OCI-LY7 (cell line): ENCODE data around the gene LRCH3. TPM values are rescaled to one million over a fixed set of nuclear protein-coding genes. Genes with fewer than 3 reads are reported as not detected.

Source experiments
- BruUV-seq: library from RNA; stranded (reverse); fragments of 400-500 nt; replicated peaks from 2 replicates; lab custom pipeline; 2021; lab: Mats Ljungman, UMichigan
- CTCF ChIA-PET: fragments of 300-600 bp; sonication (Branson Sonifier 250); formaldehyde crosslinking; loops from one replicate; lab custom pipeline; 2022; ENCODE audit warnings: antibody characterized with exemption; ENCODE audit not compliant: unreplicated experiment; lab: Charles Lee
- POLR2A ChIA-PET: fragments of 300-600 bp; sonication (Branson Sonifier 250); formaldehyde crosslinking; loops from one replicate; lab custom pipeline; 2022; ENCODE audit warnings: antibody characterized with exemption; lab: Charles Lee
- DNase-seq: peaks from one replicate; pipeline ENCODE4 v3.0.0-alpha.2; 2015; ENCODE audit warnings: low spot score
- H2AFZ ChIP-seq: fragments of 200-600 bp; sonication (generic), shearing (Covaris generic); 2 replicates; pipeline ENCODE4 v1.6.1; 2014; ENCODE audit warnings: mild to moderate bottlenecking, antibody characterized with exemption, low read length, moderate library complexity
- H3K27ac ChIP-seq: fragments of 200-600 bp; sonication (generic); 2 replicates; pipeline ENCODE4 v1.5.1; 2014; ENCODE audit warnings: mixed run types, low read depth, mild to moderate bottlenecking, moderate library complexity, low read length, inconsistent platforms; ENCODE audit not compliant: poor library complexity, severe bottlenecking
- H3K36me3 ChIP-seq: fragments of 200-600 bp; sonication (generic); 2 replicates; pipeline ENCODE4 v1.6.1; 2014; ENCODE audit warnings: mild to moderate bottlenecking, antibody characterized with exemption, low read length, moderate library complexity, mixed read lengths; ENCODE audit not compliant: insufficient read depth
- H3K4me1 ChIP-seq: fragments of 200-600 bp; sonication (generic); 2 replicates; pipeline ENCODE4 v1.5.1; 2014; ENCODE audit warnings: mild to moderate bottlenecking, low read length; ENCODE audit not compliant: insufficient read depth, poor library complexity, severe bottlenecking
- H3K4me2 ChIP-seq: fragments of 200-600 bp; sonication (generic); 2 replicates; pipeline ENCODE4 v1.6.1; 2014; ENCODE audit warnings: mild to moderate bottlenecking, low read length
- H3K4me3 ChIP-seq: fragments of 200-600 bp; sonication (generic); 2 replicates; pipeline ENCODE4 v1.5.1; 2014; ENCODE audit warnings: mild to moderate bottlenecking, low read depth, low read length; ENCODE audit not compliant: poor library complexity, severe bottlenecking
- H3K79me2 ChIP-seq: fragments of 200-600 bp; sonication (generic); 2 replicates; pipeline ENCODE4 v1.6.1; 2016; ENCODE audit warnings: low read depth, mild to moderate bottlenecking, low read length, moderate library complexity, mixed read lengths; ENCODE audit not compliant: insufficient read depth
- H3K9me2 ChIP-seq: fragments of 200-600 bp; sonication (generic); 2 replicates; pipeline ENCODE4 v1.6.1; 2016; ENCODE audit warnings: mild to moderate bottlenecking, low read length, mixed read lengths; ENCODE audit not compliant: insufficient read depth
- H3K9me3 ChIP-seq: fragments of 200-600 bp; sonication (generic); 2 replicates; pipeline ENCODE4 v1.6.1; 2014; ENCODE audit warnings: mild to moderate bottlenecking, mixed run types, low read length, mixed read lengths
- H4K20me1 ChIP-seq: fragments of 200-600 bp; sonication (generic); 2 replicates; pipeline ENCODE4 v1.6.1; 2014; ENCODE audit warnings: mild to moderate bottlenecking, antibody characterized with exemption, low read length, moderate library complexity, mixed read lengths; ENCODE audit not compliant: insufficient read depth
- CTCF ChIP-seq: fragments of 200-600 bp; sonication (generic); conservative IDR thresholded peaks from 2 replicates; pipeline ENCODE4 v1.5.1; 2014; ENCODE audit warnings: mild to moderate bottlenecking, antibody characterized with exemption, low read length, moderate library complexity, mixed read lengths
- EZH2phosphoT487 ChIP-seq: fragments of 200-600 bp; sonication (generic); IDR thresholded peaks from 2 replicates; pipeline ENCODE4 v1.6.1; 2018; ENCODE audit warnings: low read depth, borderline replicate concordance, mild to moderate bottlenecking, mixed run types, antibody characterized with exemption, low read length, moderate library complexity, mixed read lengths
- intact Hi-C: fragments of 100-400 bp; cut with micrococcal nuclease; formaldehyde crosslinking; loops from one replicate; pipeline ENCODE4 v1.10.0; 2022; ENCODE audit not compliant: unreplicated experiment
- total RNA-seq, 2 experiments: library from RNA; depleted of rRNA in 1 of 2; stranded (reverse); fragments of >200 nt in 1 of 2; shearing (Covaris generic) in 1 of 2; gene quantifications; 2 replicates each; pipeline ENCODE4 v1.2.3, GENCODE V29; 2014 to 2022

Gene LRCH3
- total RNA-seq, 2 experiments from 2014 or later = 39.0 to 52.6 TPM

- no peaks in the 10 kb centered on the region for H4K20me1 ChIP-seq
- no peak overlapping the region for H2AFZ ChIP-seq
- intact Hi-C loops = loop anchor here (10.0 kb wide), 1 partner anchor 173 kb away; no protein-coding TSS in a partner anchor
- no peaks in the 10 kb centered on the region for H3K79me2 ChIP-seq
- H3K4me2 ChIP-seq = no peak overlapping the region
- H3K9me3 ChIP-seq = no peaks in the 10 kb centered on the region
- no peaks in the 10 kb centered on the region for H3K36me3 ChIP-seq
- no peaks in the 10 kb centered on the region for H3K9me2 ChIP-seq
- no peak overlapping the region for H3K4me3 ChIP-seq
- no peak for TF ChIP-seq CTCF
- no peak for TF ChIP-seq EZH2phosphoT487
- ChIA-PET POLR2A (no interaction called here), CTCF (interaction anchor here (0.6 kb wide), 1 partner anchor 636 kb away, joined by 3 read pairs; no protein-coding TSS in a partner anchor)
- DNase-seq = no peak
- BruUV-seq = no TSS peak
- no peak overlapping the region for H3K27ac ChIP-seq
- no peaks in the 10 kb centered on the region for H3K4me1 ChIP-seq
These were observed 110.6 kb downstream of the LRCH3 start for GRCh38 chr3:197901626-197902025.

- TF ChIP-seq CTCF (peak; percentile 90), EZH2phosphoT487 (no peak)
- Histone ChIP-seq H2AFZ (no peak overlapping the region), H3K27ac (no peak overlapping the region), H3K4me3 (no peak overlapping the region), H3K9me2 (no peaks in the 10 kb centered on the region), H3K4me2 (no peak overlapping the region), H3K79me2 (no peaks in the 10 kb centered on the region), H4K20me1 (no peaks in the 10 kb centered on the region), H3K9me3 (no peaks in the 10 kb centered on the region), H3K36me3 (no peaks in the 10 kb centered on the region), H3K4me1 (no peaks in the 10 kb centered on the region)
- ChIA-PET POLR2A (interaction anchor here (0.7 to 1.2 kb wide), 3 partner anchors 8 to 50 kb away, joined by 3 read pairs; no protein-coding TSS in a partner anchor), CTCF (no interaction called here)
- peak; percentile 62 for DNase-seq
- intact Hi-C loops = loop anchor here (10.0 kb wide), 1 partner anchor 169 kb away; no protein-coding TSS in a partner anchor
- BruUV-seq = no TSS peak
These were observed 115.2 kb downstream of the LRCH3 start for GRCh38 chr3:197906023-197906849.

- H3K4me1 ChIP-seq = no peaks in the 10 kb centered on the region
- no TSS peak for BruUV-seq
- intact Hi-C loops = loop anchor here (10.0 kb wide), 1 partner anchor 168 kb away; no protein-coding TSS in a partner anchor
- H3K36me3 ChIP-seq = no peaks in the 10 kb centered on the region
- ChIA-PET POLR2A (no interaction called here), CTCF (no interaction called here)
- no peak overlapping the region for H3K4me2 ChIP-seq
- no peak overlapping the region for H2AFZ ChIP-seq
- no peak for TF ChIP-seq EZH2phosphoT487
- no peak for TF ChIP-seq CTCF
- no peak for DNase-seq
- no peaks in the 10 kb centered on the region for H3K79me2 ChIP-seq
- no peak overlapping the region for H3K27ac ChIP-seq
- H3K4me3 ChIP-seq = no peak overlapping the region
- H3K9me3 ChIP-seq = no peaks in the 10 kb centered on the region
- H3K9me2 ChIP-seq = no peaks in the 10 kb centered on the region
- H4K20me1 ChIP-seq = no peaks in the 10 kb centered on the region
These were observed 115.8 kb downstream of the LRCH3 start for GRCh38 chr3:197906850-197907187.
